Epithelial cell of esophagus (primary cell): Measurements from ENCODE around the gene ABR.
A peak's percentile ranks its signal among the peaks of the same experiment; 100 is the strongest.
"Not testable (repeated sequence)": the region's sequence is repeated elsewhere in the genome, so short reads cannot be mapped to it uniquely, and the experiment has no call there.

Experiments
- DNase-seq: peaks from one replicate; pipeline ENCODE4 v3.0.0; 2010; ENCODE audit warnings: low read depth
- H3K4me3 ChIP-seq: 2 replicates; pipeline ENCODE4 v1.5.1; 2011; ENCODE audit warnings: mild to moderate bottlenecking, low read length, control low read depth
- CTCF ChIP-seq: IDR thresholded peaks from 2 replicates; pipeline ENCODE4 v1.5.1; 2011; ENCODE audit warnings: low read depth, mild to moderate bottlenecking, low read length, control low read depth, inconsistent platforms; ENCODE audit not compliant: insufficient read depth; ENCODE audit errors: missing control alignments

ABR gene

GRCh38 chr17:1123393-1123831 is 56.4 kb downstream of the ABR start:
- no peak for DNase-seq
- no peak overlapping the region for H3K4me3 ChIP-seq
- no peak for TF ChIP-seq CTCF

DNA sequence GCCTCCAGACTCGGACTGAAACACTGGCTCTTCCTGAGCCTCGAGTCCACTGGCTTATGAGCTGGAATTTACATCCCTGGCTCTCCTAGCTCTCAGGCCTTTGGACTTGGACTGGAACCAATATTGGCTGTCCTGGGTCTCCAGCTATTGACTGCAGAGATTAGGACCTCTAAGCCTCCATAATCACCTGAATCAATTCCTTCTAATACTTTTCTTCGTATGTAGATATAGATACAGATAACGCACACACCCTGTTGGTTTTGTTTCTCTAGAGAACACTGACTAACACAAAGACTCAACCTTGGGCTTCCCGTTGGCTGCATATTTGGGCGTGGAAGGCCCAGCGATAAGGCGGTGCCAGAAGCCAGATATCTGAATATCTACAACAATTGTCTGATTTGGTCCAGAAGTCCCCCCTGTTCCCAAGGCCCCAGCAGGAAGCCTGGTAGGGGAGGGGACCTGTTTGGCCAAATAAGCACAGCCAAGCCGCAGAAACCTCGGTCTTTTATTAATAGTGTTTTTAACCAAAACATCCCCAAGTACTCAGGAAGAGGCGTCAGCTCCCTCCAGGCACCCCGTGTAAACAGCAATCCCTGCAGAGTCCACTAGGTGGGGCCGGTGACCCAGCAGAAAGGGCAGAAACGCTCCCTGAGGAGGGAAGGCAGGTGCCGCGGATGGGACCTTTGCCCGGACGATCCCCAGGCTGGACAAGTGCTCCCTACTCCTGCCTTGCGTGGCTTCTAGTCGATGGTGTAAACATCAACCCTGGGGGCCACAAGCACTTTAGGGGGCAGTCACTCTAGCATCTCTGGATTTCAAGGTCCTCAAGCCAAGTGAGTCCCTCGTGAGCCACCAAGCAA is 57.0 kb downstream of the ABR start:
- DNase-seq, result peak; percentile 63
- peak; percentile 90 for TF ChIP-seq CTCF
- no peak overlapping the region for H3K4me3 ChIP-seq

- not testable (repeated sequence) for H3K4me3 ChIP-seq, DNase-seq
Observed at GRCh38 chr17:1121442-1121817, 58.4 kb downstream of the ABR start.

DNA sequence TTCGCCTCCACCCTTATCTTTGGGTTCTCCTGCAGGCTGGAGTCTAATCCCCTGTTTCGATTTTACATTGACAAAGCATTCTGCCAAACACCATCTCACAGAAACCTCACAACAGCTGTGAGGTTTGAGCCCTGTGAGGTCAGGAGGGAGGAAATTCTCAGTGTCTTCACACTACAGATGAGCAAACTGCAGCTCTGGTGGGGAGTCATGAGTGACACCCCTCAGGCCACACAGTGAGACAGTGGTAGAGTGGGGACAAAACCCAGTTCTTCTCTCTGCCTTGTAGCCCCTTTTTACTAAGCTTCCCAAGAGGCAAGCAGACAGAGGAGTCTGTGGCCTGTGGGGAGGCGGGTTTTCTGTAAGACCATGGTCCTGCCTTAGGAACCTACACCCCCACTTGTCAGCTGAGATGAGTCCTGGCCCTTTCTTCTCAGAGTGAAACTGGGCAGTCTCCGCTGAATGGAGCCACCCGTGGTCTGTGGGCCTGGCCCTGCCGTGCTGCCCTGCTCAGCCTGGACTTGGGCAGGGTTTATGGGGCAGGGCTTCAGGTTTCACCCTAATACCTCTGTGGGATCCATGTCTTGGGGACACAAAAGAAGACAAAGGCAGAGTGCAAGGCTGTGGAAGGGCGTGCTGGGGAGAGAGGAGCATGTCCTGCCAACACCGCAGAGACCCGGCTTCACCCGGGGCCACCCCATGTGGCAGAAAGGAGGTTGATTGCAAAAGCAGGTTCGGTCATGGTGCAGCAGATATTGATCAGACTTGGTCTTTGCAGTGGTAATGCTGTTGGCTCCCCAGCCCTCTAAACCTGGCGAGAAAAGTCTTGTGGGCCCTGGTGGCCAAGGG is 59.0 kb downstream of the ABR start:
- no peak for TF ChIP-seq CTCF
- H3K4me3 ChIP-seq, result no peak overlapping the region
- no peak for DNase-seq

DNA sequence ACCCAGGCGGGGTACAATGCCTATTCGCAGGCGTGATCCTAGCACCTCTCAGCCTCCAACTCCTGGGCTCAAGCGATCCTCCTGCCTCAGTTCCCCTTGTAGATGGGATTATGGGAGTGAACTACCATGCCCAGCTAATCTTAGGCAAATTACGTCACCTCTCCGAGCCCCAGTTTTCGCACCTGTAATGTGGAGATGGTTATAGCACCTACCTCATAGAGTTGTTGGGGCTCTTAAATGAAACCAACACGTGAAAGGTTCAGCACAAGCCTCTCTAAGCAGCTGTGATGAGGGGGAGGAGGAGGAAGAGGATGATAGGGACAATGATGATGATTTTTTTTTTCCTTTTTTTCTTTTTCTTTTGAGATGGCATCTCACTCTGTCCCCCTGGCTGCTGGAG is 59.9 kb downstream of the ABR start:
- H3K4me3 ChIP-seq, result no peak overlapping the region
- TF ChIP-seq CTCF, result no peak
- DNase-seq, result no peak

- no peak for DNase-seq
- TF ChIP-seq CTCF, result no peak
- H3K4me3 ChIP-seq, result no peak overlapping the region
Observed at GRCh38 chr17:1116602-1117001, 63.2 kb downstream of the ABR start.

DNA sequence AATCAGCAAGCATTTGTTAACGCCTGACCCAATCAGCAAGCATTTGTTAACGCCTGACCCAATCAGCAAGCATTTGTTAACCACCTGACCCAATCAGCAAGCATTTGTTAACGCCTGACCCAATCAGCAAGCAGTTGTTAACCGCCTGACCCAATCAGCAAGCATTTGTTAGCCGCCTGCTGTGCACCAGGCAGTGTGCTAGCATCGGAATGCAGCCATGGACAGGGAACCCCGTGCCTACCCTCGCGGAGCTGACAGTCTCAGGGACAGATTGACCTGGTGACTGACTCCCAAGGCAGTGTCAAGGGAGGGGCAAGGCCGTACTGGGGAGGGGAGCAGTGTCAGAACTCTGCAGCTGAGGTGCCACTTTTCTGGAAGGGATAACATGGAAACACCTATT is 66.9 kb downstream of the ABR start:
- no peak for TF ChIP-seq CTCF
- no peak overlapping the region for H3K4me3 ChIP-seq
- no peak for DNase-seq
